Activated B cell treated with CpG ODN at 0.5 μM for 24 hours (primary cell): Measurements from ENCODE around the gene TNNT2. TPM values are rescaled to one million over a fixed set of nuclear protein-coding genes. Genes with fewer than 3 reads are reported as not detected.

Experiments
- ATAC-seq: fragments of 200-7000 bp; cut with Tn5 transposase; one replicate; pipeline ENCODE4 v1.10.0; 2021; ENCODE audit warnings: low read depth, mild to moderate bottlenecking, moderate library complexity
- CTCF ChIA-PET: fragments of 350-600 bp; sonication (Branson Sonifier 250); formaldehyde crosslinking; loops from one replicate; lab custom pipeline; 2021; ENCODE audit warnings: antibody characterized with exemption; lab: Charles Lee
- POLR2A ChIA-PET: fragments of 350-600 bp; sonication (Branson Sonifier 250); formaldehyde crosslinking; loops from one replicate; lab custom pipeline; 2021; ENCODE audit warnings: antibody characterized with exemption; lab: Charles Lee
- DNase-seq: peaks from one replicate; pipeline ENCODE4 v3.0.0; 2022
- H3K27ac Mint-ChIP-seq: one replicate; pipeline ENCODE4 v1.8.0; 2020; ENCODE audit warnings: mixed read lengths
- H3K27me3 Mint-ChIP-seq: one replicate; pipeline ENCODE4 v1.8.0; 2021; ENCODE audit warnings: mixed read lengths
- H3K36me3 Mint-ChIP-seq: one replicate; pipeline ENCODE4 v1.8.0; 2021; ENCODE audit warnings: low read depth, mixed read lengths
- H3K4me1 Mint-ChIP-seq: one replicate; pipeline ENCODE4 v1.8.0; 2021; ENCODE audit warnings: mixed read lengths
- H3K4me3 Mint-ChIP-seq: one replicate; pipeline ENCODE4 v1.8.0; 2020; ENCODE audit warnings: mild to moderate bottlenecking, mixed read lengths
- H3K9me3 Mint-ChIP-seq: one replicate; pipeline ENCODE4 v1.8.0; 2020; ENCODE audit warnings: mixed read lengths
- intact Hi-C: fragments of 100-400 bp; cut with micrococcal nuclease; formaldehyde crosslinking; loops from one replicate; pipeline ENCODE4 v1.15.1; 2024
- total RNA-seq: library from RNA; stranded (reverse); gene quantifications from 2 replicates; pipeline ENCODE4 v1.2.3, GENCODE V29; 2022
- TF ChIP-seq, protein P1 (sequence below): fragments of 200-600 bp; IDR thresholded peaks from one replicate; pipeline ENCODE4 v1.8.0; 2022; ENCODE audit warnings: antibody characterized with exemption, mild to moderate bottlenecking

Gene TNNT2
- total RNA-seq, 1 donor from 2014 or later, result not detected

DNA sequence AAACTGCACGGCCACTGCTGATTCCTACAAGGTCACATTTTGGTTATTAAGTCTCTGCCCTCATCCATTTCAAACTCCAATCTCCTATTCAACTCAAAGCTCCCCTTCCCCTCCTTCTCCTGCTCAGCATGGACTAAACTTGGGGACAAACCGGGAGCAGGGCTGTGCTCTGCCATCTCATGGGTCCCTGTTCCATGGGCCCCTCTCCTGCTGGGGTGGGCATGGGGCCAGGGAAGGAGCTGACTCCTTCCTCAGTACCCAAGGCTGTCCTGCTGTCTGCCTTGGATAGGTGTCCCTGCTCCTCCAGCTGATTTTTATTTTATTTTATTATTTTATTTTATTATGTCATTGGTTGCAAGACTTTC is 27.1 kb downstream of the TNNT2 start:
- Mint-ChIP-seq H3K4me1 (no peaks in the 10 kb centered on the region), H3K9me3 (no peaks in the 10 kb centered on the region), H3K27me3 (peaks cover 24% of the 10 kb centered on the region), H3K36me3 (no peaks in the 10 kb centered on the region), H3K27ac (no peak overlapping the region), H3K4me3 (no peak overlapping the region)
- ChIA-PET CTCF (no interaction called here), POLR2A (no interaction called here)
- DNase-seq, result no peak
- no peak for ATAC-seq
- intact Hi-C loops, result no loop called here
- TF ChIP-seq, protein P1, sequence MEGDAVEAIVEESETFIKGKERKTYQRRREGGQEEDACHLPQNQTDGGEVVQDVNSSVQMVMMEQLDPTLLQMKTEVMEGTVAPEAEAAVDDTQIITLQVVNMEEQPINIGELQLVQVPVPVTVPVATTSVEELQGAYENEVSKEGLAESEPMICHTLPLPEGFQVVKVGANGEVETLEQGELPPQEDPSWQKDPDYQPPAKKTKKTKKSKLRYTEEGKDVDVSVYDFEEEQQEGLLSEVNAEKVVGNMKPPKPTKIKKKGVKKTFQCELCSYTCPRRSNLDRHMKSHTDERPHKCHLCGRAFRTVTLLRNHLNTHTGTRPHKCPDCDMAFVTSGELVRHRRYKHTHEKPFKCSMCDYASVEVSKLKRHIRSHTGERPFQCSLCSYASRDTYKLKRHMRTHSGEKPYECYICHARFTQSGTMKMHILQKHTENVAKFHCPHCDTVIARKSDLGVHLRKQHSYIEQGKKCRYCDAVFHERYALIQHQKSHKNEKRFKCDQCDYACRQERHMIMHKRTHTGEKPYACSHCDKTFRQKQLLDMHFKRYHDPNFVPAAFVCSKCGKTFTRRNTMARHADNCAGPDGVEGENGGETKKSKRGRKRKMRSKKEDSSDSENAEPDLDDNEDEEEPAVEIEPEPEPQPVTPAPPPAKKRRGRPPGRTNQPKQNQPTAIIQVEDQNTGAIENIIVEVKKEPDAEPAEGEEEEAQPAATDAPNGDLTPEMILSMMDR, result no peak

DNA sequence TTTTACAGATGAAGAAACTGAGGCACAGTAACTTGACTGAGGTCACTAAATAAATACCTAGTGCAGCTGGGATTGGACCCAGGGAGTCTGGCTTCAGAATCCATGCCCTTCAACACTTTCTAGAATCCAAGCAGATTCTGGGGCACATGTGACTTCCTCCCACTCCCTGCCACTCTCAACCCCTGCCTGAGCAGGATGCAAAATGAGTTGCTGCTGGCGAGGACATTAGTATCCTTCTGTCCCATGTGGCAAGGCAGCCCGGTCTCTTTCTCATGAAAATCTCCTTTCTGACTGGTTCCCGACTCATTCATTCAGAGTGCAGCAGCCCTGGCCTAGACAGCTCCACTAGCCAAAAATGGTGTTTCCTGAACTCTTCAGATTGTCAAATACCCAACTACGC is 28.4 kb downstream of the TNNT2 start:
- no peaks in the 10 kb centered on the region for H3K9me3 Mint-ChIP-seq
- H3K36me3 Mint-ChIP-seq, result no peaks in the 10 kb centered on the region
- peaks cover 28% of the 10 kb centered on the region for H3K27me3 Mint-ChIP-seq
- intact Hi-C loops, result no loop called here
- ATAC-seq (no peak), DNase-seq (no peak)
- no peak overlapping the region for H3K4me3 Mint-ChIP-seq
- H3K27ac Mint-ChIP-seq, result no peak overlapping the region
- POLR2A ChIA-PET, result no interaction called here
- TF ChIP-seq, protein P1, result no peak
- CTCF ChIA-PET, result no interaction called here
- no peaks in the 10 kb centered on the region for H3K4me1 Mint-ChIP-seq

DNA sequence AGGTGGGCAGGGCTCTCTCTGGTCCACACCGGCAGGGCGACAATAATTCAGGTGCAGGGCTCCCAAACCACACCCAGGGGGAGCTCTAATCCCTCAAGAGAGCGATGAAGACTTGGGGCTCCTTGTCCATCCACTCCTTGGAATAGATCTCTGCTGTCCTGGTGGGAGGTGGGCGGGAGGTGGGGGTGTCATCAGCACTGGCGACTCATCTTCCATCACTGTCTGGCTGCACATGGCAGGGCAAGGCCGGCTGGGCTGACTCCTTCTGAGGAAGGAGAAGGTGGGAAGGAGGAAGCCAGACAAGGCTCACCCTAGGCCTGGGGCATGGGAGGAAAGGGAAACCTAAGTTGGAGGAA is 29.3 kb downstream of the TNNT2 start:
- DNase-seq (no peak), ATAC-seq (no peak)
- H3K4me1 Mint-ChIP-seq, result no peaks in the 10 kb centered on the region
- H3K27ac Mint-ChIP-seq, result no peak overlapping the region
- TF ChIP-seq, protein P1, result no peak
- CTCF ChIA-PET, result interaction anchor here (1.2 kb wide), 1 partner anchor 15 kb away, joined by 3 read pairs; no protein-coding TSS in a partner anchor
- H3K27me3 Mint-ChIP-seq, result peaks cover 25% of the 10 kb centered on the region
- no peaks in the 10 kb centered on the region for H3K9me3 Mint-ChIP-seq
- POLR2A ChIA-PET, result no interaction called here
- H3K4me3 Mint-ChIP-seq, result no peak overlapping the region
- intact Hi-C loops, result no loop called here
- H3K36me3 Mint-ChIP-seq, result no peaks in the 10 kb centered on the region

DNA sequence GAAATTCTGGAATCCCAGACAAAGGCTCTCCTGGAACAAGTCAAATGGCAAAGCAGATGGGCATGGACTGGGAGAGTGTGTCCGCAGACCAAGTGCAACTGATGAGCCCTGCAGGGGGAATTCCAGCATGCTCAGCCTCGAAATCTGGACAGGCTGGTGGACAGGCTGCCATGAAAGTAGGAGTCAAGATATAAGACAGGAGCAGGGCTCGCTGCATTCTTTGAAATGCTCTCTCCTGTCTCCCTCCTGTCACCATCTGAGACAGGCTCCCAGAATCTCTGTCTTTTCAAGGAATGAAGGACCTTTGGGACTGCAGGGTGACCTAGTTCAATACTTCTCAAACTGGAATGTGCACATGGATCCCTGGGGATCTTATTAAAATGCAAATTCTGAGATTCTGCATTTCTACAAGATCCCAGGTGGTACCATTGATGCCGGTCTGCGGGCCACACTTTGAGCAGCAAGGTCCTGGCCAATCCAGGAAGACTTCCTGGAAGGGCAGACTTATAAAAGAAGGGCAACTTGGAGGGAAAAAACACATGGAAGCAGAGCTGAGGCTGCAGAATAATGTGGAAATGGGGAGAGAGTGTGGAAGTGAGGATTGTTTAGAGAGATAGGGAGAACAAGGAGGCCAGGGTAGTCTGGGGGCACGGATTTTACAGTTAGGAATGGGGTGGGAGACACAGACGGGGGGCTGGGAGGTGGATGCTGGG is 29.8 kb downstream of the TNNT2 start:
- POLR2A ChIA-PET, result no interaction called here
- no peak for DNase-seq
- Mint-ChIP-seq H3K27me3 (peaks cover 25% of the 10 kb centered on the region), H3K27ac (no peak overlapping the region), H3K9me3 (no peaks in the 10 kb centered on the region), H3K4me3 (no peak overlapping the region), H3K36me3 (no peaks in the 10 kb centered on the region), H3K4me1 (no peaks in the 10 kb centered on the region)
- TF ChIP-seq, protein P1, result no peak
- ATAC-seq, result no peak
- CTCF ChIA-PET, result interaction anchor here (1.2 kb wide), 1 partner anchor 15 kb away, joined by 3 read pairs; no protein-coding TSS in a partner anchor
- intact Hi-C loops, result no loop called here

DNA sequence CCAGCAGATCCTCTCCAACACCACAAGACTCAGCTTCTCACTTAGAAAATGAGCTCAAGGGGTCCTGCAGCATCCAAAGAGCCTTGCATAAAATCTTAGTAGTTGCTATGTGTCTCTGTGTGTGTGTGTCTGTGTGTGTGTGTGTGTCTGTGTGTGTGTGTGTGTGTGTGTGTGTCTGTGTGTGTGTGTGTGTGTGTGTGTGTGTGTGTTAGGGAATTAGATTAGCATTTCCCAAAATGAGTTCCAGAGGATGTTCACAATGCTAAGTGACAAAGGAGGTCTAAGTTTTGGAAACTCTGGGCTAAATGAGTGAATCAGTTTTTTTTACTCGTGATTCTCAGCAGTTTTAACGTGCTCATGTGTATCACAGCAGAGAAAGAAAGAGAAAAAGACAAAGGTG is 30.5 kb downstream of the TNNT2 start:
- TF ChIP-seq, protein P1, result no peak
- H3K9me3 Mint-ChIP-seq, result no peaks in the 10 kb centered on the region
- no peak overlapping the region for H3K27ac Mint-ChIP-seq
- H3K4me1 Mint-ChIP-seq, result no peaks in the 10 kb centered on the region
- no peak overlapping the region for H3K4me3 Mint-ChIP-seq
- H3K36me3 Mint-ChIP-seq, result no peaks in the 10 kb centered on the region
- intact Hi-C loops, result no loop called here
- DNase-seq, result no peak
- CTCF ChIA-PET, result no interaction called here
- peaks cover 25% of the 10 kb centered on the region for H3K27me3 Mint-ChIP-seq
- POLR2A ChIA-PET, result no interaction called here
- ATAC-seq, result no peak
